ENCODE results near the gene PARD3B.

The PARD3B gene

GRCh38 chr2:204652063-204652462 is 106.8 kb downstream of the PARD3B start:
- TF ChIP-seq CTCF (IDR thresholded peaks at IDR 0.05; ENCODE audit: borderline replicate concordance, control extremely low read depth, extremely low read depth, insufficient read depth, missing control alignments): no peak
- DNase-seq (ENCODE audit: low spot score): no peak
- in situ Hi-C loops (cut with MboI; ENCODE audit: low sequenced_read_pairs, unreplicated experiment): no loop called here

GRCh38 chr2:204654669-204655068 is 109.4 kb downstream of the PARD3B start:
- in situ Hi-C loops (cut with MboI; ENCODE audit: low sequenced_read_pairs, unreplicated experiment): no loop called here

GRCh38 chr2:204655101-204655500 is 109.8 kb downstream of the PARD3B start:
- in situ Hi-C loops (cut with MboI; ENCODE audit: low sequenced_read_pairs, unreplicated experiment): no loop called here
- no peak for TF ChIP-seq CTCF (IDR thresholded peaks at IDR 0.05; ENCODE audit: borderline replicate concordance, control extremely low read depth, extremely low read depth, insufficient read depth, missing control alignments)
- DNase-seq (ENCODE audit: low spot score): no peak

More at GRCh38 chr2:204654669-204655068, 109.4 kb downstream of the PARD3B start:
- DNase-seq (ENCODE audit: low spot score): no peak
- no peak for TF ChIP-seq CTCF (IDR thresholded peaks at IDR 0.05; ENCODE audit: borderline replicate concordance, control extremely low read depth, extremely low read depth, insufficient read depth, missing control alignments)

- in situ Hi-C loops (cut with MboI; ENCODE audit: low sequenced_read_pairs, unreplicated experiment): no loop called here
- DNase-seq (ENCODE audit: low spot score): no peak
- TF ChIP-seq CTCF (IDR thresholded peaks at IDR 0.05; ENCODE audit: borderline replicate concordance, control extremely low read depth, extremely low read depth, insufficient read depth, missing control alignments): no peak
These were observed 110.4 kb downstream of the PARD3B start for GRCh38 chr2:204655626-204656025.

GRCh38 chr2:204657024-204657423 is 111.7 kb downstream of the PARD3B start:
- DNase-seq (ENCODE audit: low spot score): no peak
- in situ Hi-C loops (cut with MboI; ENCODE audit: low sequenced_read_pairs, unreplicated experiment): no loop called here
- no peak for TF ChIP-seq CTCF (IDR thresholded peaks at IDR 0.05; ENCODE audit: borderline replicate concordance, control extremely low read depth, extremely low read depth, insufficient read depth, missing control alignments)

- in situ Hi-C loops (cut with MboI; ENCODE audit: low sequenced_read_pairs, unreplicated experiment): no loop called here
- no peak for DNase-seq (ENCODE audit: low spot score)
- TF ChIP-seq CTCF (IDR thresholded peaks at IDR 0.05; ENCODE audit: borderline replicate concordance, control extremely low read depth, extremely low read depth, insufficient read depth, missing control alignments): no peak
These were observed 117.7 kb downstream of the PARD3B start for GRCh38 chr2:204662956-204663355.

Measured in GM13976 (cell line).